DMS114 treated with DMSO at 0.1 percent for 48 hours (cell line): ENCODE measurements around the gene ERI3.
"Not testable (repeated sequence)": the region's sequence is repeated elsewhere in the genome, so short reads cannot be mapped to it uniquely, and the experiment has no call there.

Source experiments
- DNase-seq: peaks from one replicate; lab custom pipeline; 2025; ENCODE audit not compliant: unreplicated experiment; lab: John Stamatoyannopoulos, UW

Gene ERI3

GRCh38 chr1:44217809-44218410, 137.1 kb downstream of the ERI3 start:
- peak; percentile 44 for DNase-seq

GRCh38 chr1:44213222-44214112, 141.6 kb downstream of the ERI3 start, which contains the start of gene DMAP1:
Gene DMAP1, plus strand, starts transcription at chr1:44213471. Its CDS starts 283 bp downstream, at chr1:44213754.
- peak; percentile 89 for DNase-seq

DNA sequence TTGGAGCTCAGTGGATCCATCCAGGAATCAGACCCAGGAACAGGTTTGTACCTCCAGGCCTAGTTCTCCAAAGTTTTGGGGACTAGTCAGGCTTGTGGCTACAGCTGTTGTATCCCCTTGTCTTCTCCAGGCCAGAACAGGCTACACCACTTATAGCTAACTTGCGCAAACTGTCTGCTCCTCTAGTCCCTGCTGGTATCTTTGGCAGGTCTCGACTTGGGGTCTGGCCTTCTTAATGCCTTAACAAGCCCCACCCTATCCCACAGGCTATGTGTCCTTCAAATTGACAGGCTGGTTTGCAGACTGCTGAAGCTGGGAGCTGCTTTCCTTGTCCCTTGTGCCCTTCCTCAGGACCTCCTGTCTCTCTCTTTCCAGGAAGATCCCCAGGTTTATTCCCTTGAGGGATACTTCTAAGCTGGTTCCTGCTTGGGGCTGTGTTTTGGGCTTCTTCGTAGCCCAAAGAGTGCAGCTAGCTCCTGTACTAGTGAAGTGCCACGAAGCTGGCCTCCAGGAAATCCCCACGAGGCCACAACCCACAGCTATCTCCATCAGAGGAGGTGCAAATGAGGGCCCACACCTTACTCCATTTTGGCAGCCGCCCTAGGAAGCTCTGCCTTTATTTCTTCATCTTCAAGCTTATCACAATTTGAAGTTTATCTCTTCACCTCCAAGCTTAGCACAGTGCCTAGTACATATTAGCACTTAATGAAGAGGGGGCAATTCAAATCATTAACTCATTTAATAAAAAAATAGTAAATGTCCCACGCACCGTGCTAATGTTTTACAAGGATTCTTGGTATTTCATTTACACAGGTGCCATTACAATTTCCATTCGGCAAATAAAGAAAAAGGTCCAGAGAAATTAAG, 142.5 kb downstream of the ERI3 start:
- no peak for DNase-seq

DNA sequence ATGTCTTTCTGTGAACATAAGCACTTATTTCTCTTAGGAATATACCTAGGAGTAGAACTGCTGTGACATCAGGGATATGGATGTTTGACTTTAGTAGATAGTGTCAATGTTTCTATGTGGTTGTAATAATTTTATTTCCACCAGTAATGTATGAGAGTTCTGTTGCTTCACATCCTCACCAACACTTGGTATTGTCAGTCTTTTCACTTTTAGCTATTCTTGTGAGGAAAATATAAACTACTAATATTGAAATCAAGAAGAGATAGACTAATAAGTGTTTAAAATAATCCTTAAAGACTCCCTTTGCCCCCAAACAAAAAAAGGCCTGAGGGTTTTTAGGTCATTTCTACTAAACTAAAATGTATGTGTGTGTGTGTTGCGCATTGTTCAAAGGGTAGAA, 144.5 kb downstream of the ERI3 start:
- DNase-seq, result no peak

DNA sequence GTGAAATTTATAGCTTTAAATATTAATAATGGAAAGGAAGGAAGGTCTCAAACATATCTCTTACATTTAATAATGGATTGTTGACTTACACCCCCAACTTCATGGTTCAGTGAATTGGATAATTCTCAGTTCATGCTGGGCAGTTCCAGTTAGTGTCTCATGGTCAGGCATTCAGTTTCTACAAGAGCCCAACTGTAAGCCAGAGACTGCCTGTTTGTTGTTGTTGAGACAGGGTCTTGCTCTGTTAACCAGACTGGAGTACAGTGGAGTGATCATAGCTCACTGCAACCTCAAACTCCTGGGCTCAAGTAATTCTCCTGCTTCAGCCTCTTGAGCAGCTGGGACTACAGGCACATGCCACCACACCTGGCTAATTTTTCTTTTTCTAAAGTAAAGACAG, 146.8 kb downstream of the ERI3 start:
- DNase-seq, result no peak

GRCh38 chr1:44206545-44206944, 148.5 kb downstream of the ERI3 start:
- DNase-seq, result not testable (repeated sequence)

DNA sequence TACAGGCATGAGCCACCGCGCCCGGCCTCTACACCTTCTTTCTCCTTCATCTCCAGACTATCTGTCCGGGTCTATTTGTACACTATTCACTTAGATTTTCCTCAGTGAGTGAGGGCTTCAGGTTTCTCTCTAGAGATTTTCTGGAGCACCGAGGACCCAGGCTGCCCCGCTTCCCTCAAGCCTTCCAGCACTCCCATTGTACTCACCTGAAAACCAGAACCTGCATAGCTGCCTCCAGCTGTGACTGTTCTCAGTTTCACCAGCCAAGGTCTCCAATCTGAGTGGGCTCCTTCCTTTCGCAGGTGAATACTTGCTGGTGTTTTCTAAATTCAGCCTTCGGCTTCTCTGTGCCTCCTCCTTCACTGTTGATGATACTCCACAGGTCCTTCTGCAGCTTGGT, 154.7 kb downstream of the ERI3 start:
- DNase-seq, result no peak

DNA sequence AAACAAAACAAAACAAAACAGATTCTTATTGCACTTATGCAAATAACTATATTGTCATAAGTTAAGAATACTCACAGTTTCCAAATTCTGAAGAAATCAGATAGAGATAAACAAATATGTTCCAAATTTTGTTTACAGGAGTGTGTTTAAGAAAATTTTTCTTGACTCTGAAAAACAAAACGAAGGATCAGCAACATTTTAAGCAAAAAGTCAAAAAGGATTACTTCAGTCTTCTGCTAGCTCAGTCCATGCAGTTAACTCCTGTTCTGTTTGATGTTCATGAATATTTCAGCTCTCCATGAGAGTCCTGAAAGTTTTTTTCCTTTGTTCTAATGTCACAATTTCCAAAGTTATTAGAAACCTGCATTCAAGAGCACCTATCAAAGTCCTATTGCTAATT, 180.4 kb downstream of the ERI3 start:
- DNase-seq, result no peak
